CD4-positive, alpha-beta T cell treated with Interleukin-1 beta for 1 hour (primary cell): ENCODE data around the gene PACRG.

Experiments used
- DNase-seq, 2 donors: peaks; one replicate each; pipeline ENCODE4 v3.0.0-alpha.2; 2020 to 2022

Gene PACRG

GRCh38 chr6:163324326-163324687, 596.5 kb downstream of the PACRG start:
- DNase-seq = no peak

- DNase-seq = no peak
Measured at GRCh38 chr6:163324688-163325389, 597.1 kb downstream of the PACRG start.

DNA sequence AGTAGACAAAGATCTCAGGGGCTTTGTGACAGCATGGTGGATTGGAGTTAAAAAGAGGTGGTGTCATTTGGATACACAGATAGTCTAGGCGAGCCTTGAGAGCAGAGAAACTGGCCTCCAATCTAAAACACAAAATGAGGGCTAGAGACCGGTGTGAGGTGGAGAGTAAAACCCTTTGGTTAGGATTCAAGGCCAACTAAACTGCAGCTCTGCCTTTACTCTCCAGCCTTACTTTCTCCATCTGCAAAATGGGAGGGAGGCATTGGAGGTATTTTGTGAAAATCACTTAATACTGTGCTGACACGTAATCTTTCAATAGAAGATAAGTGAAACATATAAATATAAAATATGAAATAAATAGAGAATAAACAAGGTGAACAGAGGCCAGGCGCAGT, 597.6 kb downstream of the PACRG start:
- no peak for DNase-seq

DNA sequence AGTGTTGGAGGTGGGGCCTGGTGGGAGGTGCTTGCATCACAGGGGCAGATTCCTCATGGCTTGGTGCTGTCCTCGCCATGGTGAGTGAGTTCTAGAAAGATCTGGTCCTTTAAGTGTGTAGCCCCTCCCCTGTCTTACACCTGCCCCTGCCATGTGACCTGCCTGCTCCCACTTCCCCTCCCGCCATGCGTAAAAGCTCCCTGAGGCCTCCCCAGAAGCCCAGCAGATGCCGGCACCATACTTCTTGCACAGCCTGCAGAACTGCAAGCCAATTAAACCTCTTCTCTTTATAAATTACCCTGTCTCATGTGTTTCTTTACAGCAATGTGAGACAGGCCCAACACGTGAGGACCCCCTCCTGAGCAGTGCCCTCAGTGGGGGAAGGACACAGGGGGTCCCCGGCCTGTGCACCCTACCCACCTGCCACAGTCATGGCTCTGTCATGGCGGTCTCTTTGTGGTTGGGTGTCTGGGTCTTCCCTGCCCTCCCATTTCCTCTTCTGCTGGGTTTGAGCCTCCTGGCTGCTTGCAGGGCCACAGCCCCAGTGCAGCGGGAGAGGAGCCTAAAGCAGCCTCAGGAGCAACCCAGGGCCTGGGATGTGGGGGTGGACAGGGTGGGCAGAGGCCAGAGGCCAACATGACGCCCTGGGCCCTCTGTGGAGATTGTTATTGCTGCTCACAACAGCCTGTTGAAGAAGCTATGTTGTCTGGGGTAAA, 599.5 kb downstream of the PACRG start:
- no peak for DNase-seq

DNA sequence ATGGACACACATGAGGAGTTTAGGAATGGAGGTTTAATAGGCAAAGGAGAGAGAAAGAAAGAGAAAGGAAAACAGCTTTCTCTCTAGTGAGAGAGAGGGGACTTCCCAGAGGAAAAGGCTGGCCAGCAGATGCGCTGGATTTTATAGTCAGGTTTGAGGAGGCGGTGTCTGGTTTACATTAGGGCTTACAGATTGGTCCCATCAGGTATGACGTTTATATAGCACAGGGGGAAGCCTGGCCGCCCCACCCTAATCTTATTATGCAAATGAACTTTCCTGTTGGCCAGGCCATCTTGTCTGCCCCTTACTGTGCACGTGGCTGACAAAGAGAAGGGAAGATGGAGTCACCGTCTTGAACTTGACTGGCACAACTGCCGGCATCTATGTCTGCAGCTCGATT, 600.1 kb downstream of the PACRG start:
- no peak for DNase-seq

GRCh38 chr6:163328411-163328810, 600.6 kb downstream of the PACRG start:
- DNase-seq = no peak

GRCh38 chr6:163329991-163330390, 602.2 kb downstream of the PACRG start:
- DNase-seq = no peak

- DNase-seq = no peak
Measured at GRCh38 chr6:163331245-163331644, 603.5 kb downstream of the PACRG start.

- no peak for DNase-seq
Measured at GRCh38 chr6:163332575-163332974, 604.8 kb downstream of the PACRG start.

DNA sequence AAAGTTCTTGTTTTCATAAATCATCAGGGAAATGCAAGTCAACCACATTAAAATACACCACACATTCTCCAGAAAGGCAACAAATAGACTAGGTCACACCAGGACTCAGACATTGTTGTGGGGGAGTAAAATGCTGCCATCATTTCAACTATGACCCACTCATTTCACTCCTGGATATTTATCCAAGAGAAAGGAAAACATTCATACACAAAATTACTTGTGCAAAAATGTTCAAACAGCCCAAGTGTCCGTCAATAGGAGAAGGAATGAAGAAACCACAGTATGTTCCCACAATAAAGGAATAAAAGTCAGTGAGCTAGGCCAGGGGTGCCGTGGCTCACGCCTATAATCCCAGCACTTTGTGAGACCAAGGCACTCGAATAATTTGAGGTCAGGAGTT, 605.3 kb downstream of the PACRG start:
- no peak for DNase-seq

DNA sequence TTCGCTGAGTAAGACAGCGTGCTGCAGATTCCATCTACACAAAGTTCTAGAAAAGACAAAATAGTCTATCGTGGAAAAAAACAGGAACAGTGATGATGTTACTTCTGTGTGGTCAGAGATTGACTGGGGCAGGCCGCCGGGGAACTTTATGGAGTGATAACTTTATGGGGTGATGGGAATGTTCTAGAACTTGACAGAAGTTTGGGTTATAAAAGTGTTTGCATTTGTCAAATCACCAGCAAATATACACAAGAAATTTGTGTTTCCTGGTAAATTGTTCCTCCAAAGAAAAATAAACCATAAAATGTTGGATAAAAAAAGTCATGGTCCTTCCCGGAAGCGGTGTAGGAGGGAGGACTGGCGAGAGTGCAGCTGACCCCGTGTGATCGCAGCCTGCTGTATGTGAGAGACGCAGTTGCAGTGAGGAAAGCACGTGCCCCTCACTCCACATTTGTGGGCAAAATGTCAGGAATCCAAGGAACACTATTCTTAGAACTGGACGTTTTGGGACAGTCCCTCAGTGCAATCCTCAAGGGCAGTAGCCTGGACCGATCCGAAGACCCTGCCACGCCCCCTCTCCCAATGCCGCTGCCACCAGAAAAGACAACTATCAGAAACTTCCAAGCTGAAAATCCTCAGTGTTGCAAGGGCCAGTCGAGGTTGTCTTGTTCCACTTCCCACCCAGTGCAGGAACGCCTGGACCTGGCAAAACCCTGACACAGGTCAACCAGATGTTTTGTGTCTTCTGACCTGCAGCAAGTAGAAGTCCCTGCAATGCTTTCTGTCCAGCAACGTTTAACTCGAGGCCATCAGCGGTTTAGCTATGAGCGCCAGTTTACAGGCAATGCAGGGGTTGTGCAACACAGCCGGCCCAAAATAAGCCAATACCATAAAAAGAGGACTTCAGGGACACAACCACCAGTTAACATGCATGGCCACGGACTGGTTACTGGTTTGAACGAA, 606.2 kb downstream of the PACRG start:
- DNase-seq = no peak

GRCh38 chr6:163335056-163335455, 607.3 kb downstream of the PACRG start:
- no peak for DNase-seq

DNA sequence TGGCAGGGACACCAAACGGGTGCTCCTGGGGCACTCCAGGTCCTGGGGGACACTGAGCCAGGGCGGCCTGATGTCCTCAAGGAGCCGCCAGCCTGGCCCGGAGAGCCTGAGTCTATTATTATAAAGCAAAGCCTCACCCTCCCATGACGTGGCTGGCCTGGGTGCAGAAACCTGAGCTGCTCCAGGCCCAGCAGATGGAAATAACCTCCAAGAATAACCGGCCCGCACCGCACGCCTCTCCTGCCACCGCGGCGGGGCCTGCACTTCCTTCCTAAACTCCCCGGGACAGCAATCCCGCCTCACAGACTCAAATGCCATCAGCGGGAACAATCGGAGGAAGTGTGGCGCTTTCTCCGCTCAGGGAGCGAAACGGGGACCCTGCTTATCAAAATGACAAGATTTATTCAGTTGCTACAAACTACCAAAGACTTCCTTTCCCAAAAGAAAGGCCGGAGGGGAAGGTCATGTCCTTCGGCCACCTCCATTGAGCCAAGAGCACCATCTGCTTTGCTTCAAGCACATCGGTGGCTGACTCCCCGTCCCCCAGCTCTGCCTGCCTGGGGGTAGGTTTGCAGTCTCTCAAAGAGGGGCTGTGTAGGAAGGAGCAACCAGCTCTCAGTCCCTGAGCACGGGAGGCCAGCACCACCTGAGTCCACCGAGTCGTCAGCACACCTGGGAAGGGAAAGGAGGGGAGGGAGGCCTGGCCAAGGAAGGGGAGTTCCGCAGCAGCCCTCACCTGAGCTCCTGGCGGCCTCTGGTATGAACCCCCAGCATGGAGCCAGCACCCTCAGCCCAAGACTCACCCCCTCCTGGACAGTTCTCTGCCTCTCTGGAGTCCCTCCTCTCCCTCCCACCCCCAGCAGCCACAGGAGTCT, 608.1 kb downstream of the PACRG start:
- no peak for DNase-seq

GRCh38 chr6:163336961-163337360, 609.2 kb downstream of the PACRG start:
- no peak for DNase-seq

- no peak for DNase-seq
Measured at GRCh38 chr6:163337958-163338357, 610.2 kb downstream of the PACRG start.

DNA sequence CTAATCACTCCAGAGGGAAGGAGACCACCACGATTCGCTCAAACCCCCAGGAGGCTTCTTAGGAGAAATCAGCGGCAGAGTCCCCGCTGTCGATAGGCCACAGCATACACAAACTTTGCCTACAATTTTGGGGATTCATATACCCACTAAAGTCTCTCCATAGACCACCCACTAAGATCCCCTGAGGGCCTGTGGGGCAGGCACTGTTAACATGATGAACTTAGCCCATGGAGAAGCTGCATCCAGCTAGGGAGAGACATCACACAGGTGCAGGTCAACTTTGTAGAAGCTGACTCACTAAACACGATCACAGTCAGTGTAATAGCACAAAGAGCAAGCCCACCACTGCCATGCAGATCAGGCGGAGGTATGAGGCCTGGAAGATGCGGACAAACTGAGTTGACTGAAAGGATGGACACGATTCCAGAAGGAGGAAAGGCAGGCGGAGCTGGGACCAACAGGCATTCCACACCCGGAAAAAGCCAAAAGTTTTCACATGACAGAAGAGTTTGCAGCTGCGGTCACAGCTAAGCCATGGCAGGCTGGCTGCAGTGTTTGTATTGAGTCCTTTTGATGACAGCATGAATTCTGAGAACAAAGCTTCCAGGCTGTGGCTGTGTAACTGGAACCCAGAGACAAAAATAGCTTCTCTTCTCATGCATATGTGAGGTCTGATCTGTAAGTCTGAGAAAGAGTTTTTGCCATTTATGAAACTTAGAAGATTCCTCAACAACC, 611.1 kb downstream of the PACRG start:
- DNase-seq = no peak

GRCh38 chr6:163339466-163339865, 611.7 kb downstream of the PACRG start:
- no peak for DNase-seq

GRCh38 chr6:163340201-163340887, 612.6 kb downstream of the PACRG start:
- DNase-seq = no peak

GRCh38 chr6:163341224-163342061, 613.7 kb downstream of the PACRG start:
- no peak for DNase-seq
